Stimulated activated CD8-positive, alpha-beta memory T cell treated with anti-CD3 and anti-CD28 coated beads, Interleukin-2, amount 100 ng/mL, for 1 hour (primary cell): ENCODE data around the gene ELMO1.
A peak's percentile ranks its signal among the peaks of the same experiment; 100 is the strongest.
"Not testable (repeated sequence)": the region's sequence is repeated elsewhere in the genome, so short reads cannot be mapped to it uniquely, and the experiment has no call there.

ENCODE experiments used
- DNase-seq, 2 donors: peaks; one replicate each; pipeline ENCODE4 v3.0.0-alpha.2; 2020; ENCODE audit warnings: low read depth in 2 of 2

ELMO1 gene

GRCh38 chr7:36982766-36983165 lies 465.9 kb downstream of the ELMO1 start:
- no peak for DNase-seq

DNA sequence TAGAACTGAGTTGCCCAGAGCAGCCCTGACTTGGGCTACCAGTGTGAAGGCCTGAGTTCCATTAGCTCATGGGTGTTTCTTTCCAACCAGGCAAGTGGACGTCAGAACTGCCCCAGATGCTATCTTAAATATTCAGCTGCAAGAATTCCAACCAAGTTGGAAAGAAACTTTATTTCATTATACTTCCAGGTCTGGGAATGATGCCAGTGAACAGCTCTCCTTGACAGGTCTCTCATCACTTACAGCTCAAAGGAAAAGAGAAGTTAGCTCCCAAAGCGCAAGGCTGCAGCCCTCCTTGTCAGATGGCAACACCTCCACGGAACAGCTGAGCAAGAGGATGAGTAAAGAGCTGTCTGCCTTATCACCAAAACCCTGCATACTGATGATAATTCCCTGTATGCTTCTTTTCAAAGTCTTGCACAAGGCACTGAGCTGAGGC lies 468.8 kb downstream of the ELMO1 start:
- no peak for DNase-seq

- no peak for DNase-seq
These were observed 470.2 kb downstream of the ELMO1 start for GRCh38 chr7:36978461-36978860.

DNA sequence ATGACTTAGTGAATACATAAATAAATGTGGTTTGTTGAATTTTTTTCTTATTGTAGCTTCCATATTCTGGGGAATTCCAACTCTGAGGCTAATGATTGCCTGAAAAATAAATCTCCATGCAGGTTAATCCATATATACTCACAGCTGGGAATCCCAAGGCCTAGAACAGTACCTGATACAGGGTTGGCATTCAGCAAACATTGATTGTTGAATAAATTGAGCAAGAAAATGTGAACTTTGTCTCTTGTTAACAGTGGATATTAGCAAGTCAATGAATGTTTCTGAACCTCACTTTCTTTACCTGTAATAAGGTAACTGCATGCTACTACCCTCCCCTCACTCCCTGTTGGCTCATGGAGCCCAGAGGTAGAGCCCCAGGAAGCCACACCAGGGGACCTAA lies 470.8 kb downstream of the ELMO1 start:
- DNase-seq: no peak

GRCh38 chr7:36973534-36973933 lies 475.1 kb downstream of the ELMO1 start:
- DNase-seq: not testable (repeated sequence)

- DNase-seq: no peak
These were observed 476.5 kb downstream of the ELMO1 start for GRCh38 chr7:36972140-36972518.

- no peak for DNase-seq
These were observed 477.0 kb downstream of the ELMO1 start for GRCh38 chr7:36971515-36972139.

GRCh38 chr7:36970551-36971514 lies 477.8 kb downstream of the ELMO1 start:
- DNase-seq: no peak

DNA sequence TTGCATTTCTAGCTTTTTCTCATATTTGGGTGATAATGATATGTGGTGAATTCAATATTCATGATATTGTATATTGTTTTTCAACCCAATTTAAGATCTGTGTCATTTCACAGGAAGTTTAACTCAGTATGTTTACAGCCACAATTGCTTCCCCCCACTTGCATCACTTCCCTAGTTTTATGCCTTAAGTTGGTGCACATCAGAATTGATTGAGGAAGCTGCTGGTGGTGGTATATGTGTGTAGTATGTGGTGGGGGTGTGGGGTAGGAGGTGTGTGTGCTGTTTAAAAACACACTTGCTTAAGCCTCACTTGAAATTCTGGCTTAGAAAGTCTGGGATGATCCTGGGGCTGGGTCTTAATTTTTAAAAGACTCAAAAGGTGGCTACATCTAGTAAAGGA lies 479.3 kb downstream of the ELMO1 start:
- peak in 1 of 2 donors; percentile 9 for DNase-seq

DNA sequence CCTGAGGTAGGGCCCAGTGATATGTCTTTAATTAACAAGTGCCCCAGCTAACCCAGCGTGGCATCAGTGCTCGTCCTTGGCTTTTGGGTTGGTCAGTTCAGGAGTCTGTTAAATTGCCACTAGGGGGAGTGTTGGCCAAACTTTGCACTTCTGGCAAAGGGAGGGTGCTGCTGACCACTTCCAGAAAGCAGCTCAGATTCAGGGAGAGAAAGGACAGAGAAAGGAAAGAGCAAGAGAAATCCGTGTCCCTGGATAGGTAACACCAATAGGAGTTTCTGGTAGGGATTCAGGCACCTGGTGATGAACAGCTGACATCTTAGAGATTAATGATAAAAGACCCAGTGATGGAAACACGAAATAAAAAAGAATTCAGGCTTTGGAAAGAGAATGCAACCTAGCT lies 481.3 kb downstream of the ELMO1 start:
- no peak for DNase-seq

DNA sequence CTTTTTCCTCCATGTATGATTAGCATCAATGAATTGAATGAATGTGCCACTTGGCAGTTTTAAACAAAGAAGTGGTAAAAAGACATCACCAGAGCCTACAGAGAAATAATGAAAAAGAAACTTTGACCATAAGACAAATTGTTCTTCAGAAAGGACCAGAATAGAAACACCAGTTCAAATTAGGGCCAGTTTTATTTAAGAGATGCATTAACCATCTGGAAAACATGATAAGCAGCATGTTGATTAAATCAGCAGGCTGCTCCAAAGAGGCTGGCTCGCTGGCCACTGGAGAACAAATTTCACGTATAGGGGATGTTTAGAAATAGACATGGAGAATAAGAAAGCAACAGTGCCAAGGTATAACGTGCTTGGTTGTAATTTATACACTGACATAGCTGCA lies 482.0 kb downstream of the ELMO1 start:
- no peak for DNase-seq

- DNase-seq: no peak
These were observed 482.6 kb downstream of the ELMO1 start for GRCh38 chr7:36966039-36966438.

GRCh38 chr7:36965625-36966024 lies 483.0 kb downstream of the ELMO1 start:
- DNase-seq: no peak

DNA sequence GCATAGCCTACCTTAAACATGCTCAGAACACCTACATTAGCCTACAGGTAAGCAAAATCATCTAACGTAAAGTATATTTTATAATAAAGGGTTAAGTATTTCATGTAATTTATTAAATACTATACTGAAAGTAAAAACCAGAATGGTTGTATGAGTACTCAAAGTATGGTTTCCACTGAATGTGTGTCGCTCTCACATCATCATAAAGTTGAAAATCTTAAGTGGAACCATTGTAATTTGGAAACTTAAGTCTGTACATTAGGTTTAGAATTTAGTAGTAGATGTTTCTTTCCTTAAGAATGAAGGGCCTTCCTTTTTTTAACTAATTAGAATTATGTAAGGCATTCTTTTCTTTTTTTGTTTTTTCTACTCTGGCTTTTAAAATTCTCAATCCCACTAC lies 484.4 kb downstream of the ELMO1 start:
- DNase-seq: no peak

GRCh38 chr7:36962367-36962766 lies 486.3 kb downstream of the ELMO1 start:
- DNase-seq: no peak

DNA sequence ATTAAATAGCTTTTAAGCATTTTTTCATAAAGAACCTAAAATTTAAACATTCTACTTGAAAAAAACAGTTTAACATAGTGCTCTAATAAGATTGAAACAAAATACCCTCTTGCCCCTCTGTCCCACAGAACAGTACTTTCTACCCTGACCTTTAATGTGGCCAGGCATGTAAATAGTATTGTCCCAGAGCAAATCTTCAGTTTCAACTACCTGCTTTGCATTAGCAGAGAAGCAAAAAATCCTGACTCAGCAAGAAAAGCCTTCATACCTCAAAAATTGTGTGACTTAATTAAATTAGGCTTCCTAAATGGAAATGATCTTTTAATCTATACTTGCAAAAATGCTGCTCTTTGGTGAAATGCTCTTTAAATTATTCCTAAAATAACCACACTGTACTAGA lies 487.0 kb downstream of the ELMO1 start:
- no peak for DNase-seq

GRCh38 chr7:36961097-36961496 lies 487.6 kb downstream of the ELMO1 start:
- no peak for DNase-seq

GRCh38 chr7:36960105-36960504 lies 488.6 kb downstream of the ELMO1 start:
- no peak for DNase-seq

GRCh38 chr7:36958111-36958733 lies 490.4 kb downstream of the ELMO1 start:
- DNase-seq: no peak

GRCh38 chr7:36957620-36958019 lies 491.0 kb downstream of the ELMO1 start:
- no peak for DNase-seq

GRCh38 chr7:36956814-36957213 lies 491.9 kb downstream of the ELMO1 start:
- DNase-seq: no peak

GRCh38 chr7:36955456-36956129 lies 493.1 kb downstream of the ELMO1 start:
- DNase-seq: no peak
